ENCODE measurements around the gene CPNE5.

CPNE5 gene

DNA sequence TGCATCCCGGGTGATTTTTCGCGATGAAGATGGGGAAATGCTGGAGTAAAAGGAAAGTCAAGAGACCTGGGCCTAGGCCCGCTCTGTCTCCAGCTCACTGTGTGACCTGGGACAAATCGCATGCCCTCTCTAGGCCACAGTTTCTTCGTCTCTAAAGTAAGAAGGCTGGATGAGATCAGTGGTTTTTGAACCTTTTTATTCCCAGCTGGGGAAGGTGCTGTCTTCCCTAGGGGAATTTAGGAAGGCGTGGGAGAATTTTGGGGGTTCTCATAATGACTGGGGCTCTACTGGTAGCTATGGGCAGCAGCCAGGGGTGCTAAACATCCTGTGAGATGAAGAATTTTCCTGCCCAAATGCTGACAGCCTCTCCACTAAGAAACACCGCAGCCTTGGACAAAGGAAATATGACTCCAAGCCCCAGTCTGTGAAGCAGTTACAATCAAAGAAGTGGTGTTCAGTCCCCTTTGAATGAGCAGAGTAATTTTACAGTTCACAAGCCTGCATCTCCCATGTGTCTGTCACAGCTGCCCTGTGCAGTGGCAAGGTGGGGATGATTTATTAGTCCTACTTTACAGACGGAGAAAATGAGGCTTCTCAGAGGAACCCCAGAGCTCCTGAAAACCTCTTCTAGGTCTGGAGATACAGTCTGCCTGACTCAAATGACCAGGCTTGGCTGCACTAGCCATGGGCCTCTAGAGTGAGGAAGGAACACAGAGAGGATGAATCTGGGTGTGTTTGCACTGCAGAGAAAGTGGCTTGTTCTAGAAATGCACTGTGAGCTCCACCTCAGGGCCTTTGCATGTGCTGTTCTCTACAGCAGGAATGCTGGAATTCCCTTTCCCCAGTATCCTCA, 84.4 kb downstream of the CPNE5 start:
- peak overlapping the region; percentile 75 for H3K4me3 ChIP-seq (ENCODE audit: low read depth, low read length)
- TF ChIP-seq CTCF (IDR thresholded peaks at IDR 0.05; ENCODE audit: insufficient read depth, low read depth, low read length, missing control alignments): no peak
- DNase-seq (ENCODE audit: low read depth): peak; percentile 39

GRCh38 chr6:36753671-36754405, 85.4 kb downstream of the CPNE5 start:
- peak overlapping the region; percentile 75 for H3K4me3 ChIP-seq (ENCODE audit: low read depth, low read length)
- no peak for TF ChIP-seq CTCF (IDR thresholded peaks at IDR 0.05; ENCODE audit: insufficient read depth, low read depth, low read length, missing control alignments)
- DNase-seq (ENCODE audit: low read depth): peak; percentile 35

GRCh38 chr6:36752886-36753506, 86.2 kb downstream of the CPNE5 start:
- TF ChIP-seq CTCF (IDR thresholded peaks at IDR 0.05; ENCODE audit: insufficient read depth, low read depth, low read length, missing control alignments): no peak
- peak overlapping the region; percentile 75; the same call in 1 of the 2 replicates for H3K4me3 ChIP-seq (ENCODE audit: low read depth, low read length)

GRCh38 chr6:36752187-36752885, 86.9 kb downstream of the CPNE5 start:
- TF ChIP-seq CTCF (IDR thresholded peaks at IDR 0.05; ENCODE audit: insufficient read depth, low read depth, low read length, missing control alignments): no peak
- H3K4me3 ChIP-seq (ENCODE audit: low read depth, low read length): no peak overlapping the region
- DNase-seq (ENCODE audit: low read depth): peak; percentile 36

More at GRCh38 chr6:36752886-36753506, 86.2 kb downstream of the CPNE5 start:
- peak; percentile 87 for DNase-seq (ENCODE audit: low read depth)

DNA sequence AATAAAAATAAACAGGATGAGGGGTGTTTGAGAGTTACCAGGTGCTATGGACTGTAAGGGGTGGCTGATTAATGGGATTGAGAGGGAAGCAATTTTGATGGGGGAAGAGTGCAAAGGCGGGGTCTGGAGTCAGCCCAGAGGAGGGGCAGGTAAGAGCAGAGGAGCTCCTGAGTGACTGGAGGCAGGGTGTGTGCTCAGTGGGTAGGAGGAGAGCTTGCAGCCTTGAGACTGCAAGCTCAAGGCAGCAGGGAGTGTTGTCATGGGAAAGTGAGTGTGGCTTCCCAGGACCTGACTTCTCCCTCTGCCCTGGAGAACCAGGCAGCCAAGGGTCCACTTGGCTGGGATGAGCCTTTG, 87.4 kb downstream of the CPNE5 start:
- no peak for DNase-seq (ENCODE audit: low read depth)
- no peak for TF ChIP-seq CTCF (IDR thresholded peaks at IDR 0.05; ENCODE audit: insufficient read depth, low read depth, low read length, missing control alignments)
- H3K4me3 ChIP-seq (ENCODE audit: low read depth, low read length): no peak overlapping the region

- no peak overlapping the region for H3K4me3 ChIP-seq (ENCODE audit: low read depth, low read length)
- no peak for DNase-seq (ENCODE audit: low read depth)
- no peak for TF ChIP-seq CTCF (IDR thresholded peaks at IDR 0.05; ENCODE audit: insufficient read depth, low read depth, low read length, missing control alignments)
Observed at GRCh38 chr6:36751091-36751490, 88.2 kb downstream of the CPNE5 start.

Measured in GM12865 (cell line).